Neural progenitor cell (in vitro differentiated cells): ENCODE data around the gene ACACA. TPM values are rescaled to one million over a fixed set of nuclear protein-coding genes. Genes with fewer than 3 reads are reported as not detected.

Experiments
- DNase-seq: peaks from one replicate; pipeline ENCODE4 v3.0.0-alpha.2; 2016; ENCODE audit warnings: low spot score
- H2AFZ ChIP-seq: fragments of 200-600 bp; sonication (generic); replicated peaks from 2 replicates; pipeline ENCODE4 v1.6.1; 2016; ENCODE audit warnings: antibody characterized with exemption
- H3F3A ChIP-seq: fragments of 200-600 bp; sonication (generic); 2 replicates; pipeline ENCODE4 v1.6.1; 2016; ENCODE audit warnings: antibody characterized with exemption, low read depth
- H3K27ac ChIP-seq: fragments of 200-600 bp; sonication (generic); 2 replicates; pipeline ENCODE4 v1.5.1; 2016; ENCODE audit warnings: mild to moderate bottlenecking
- H3K27me3 ChIP-seq: fragments of 200-600 bp; sonication (generic); 2 replicates; pipeline ENCODE4 v1.6.1; 2016; ENCODE audit warnings: mild to moderate bottlenecking, moderate library complexity
- H3K36me3 ChIP-seq: fragments of 200-600 bp; sonication (generic); 2 replicates; pipeline ENCODE4 v1.5.1; 2016
- H3K4me1 ChIP-seq: fragments of 200-600 bp; sonication (generic); 2 replicates; pipeline ENCODE4 v1.6.1; 2016; ENCODE audit warnings: mixed run types
- H3K4me2 ChIP-seq: fragments of 200-600 bp; sonication (generic); 2 replicates; pipeline ENCODE4 v1.6.1; 2016
- H3K4me3 ChIP-seq: fragments of 200-600 bp; sonication (generic); 2 replicates; pipeline ENCODE4 v1.5.1; 2016
- H3K79me2 ChIP-seq: fragments of 200-600 bp; sonication (generic); 2 replicates; pipeline ENCODE4 v1.6.1; 2016; ENCODE audit warnings: low read depth
- H3K9ac ChIP-seq: fragments of 200-600 bp; sonication (generic); 2 replicates; pipeline ENCODE4 v1.6.1; 2016
- H3K9me3 ChIP-seq: fragments of 200-600 bp; sonication (generic); 2 replicates; pipeline ENCODE4 v1.5.1; 2016; ENCODE audit warnings: low read depth
- H4K20me1 ChIP-seq: fragments of 200-600 bp; sonication (generic); 2 replicates; pipeline ENCODE4 v1.6.1; 2016; ENCODE audit warnings: low read depth
- H3K27ac Mint-ChIP-seq: 3 replicates; pipeline ENCODE4 v1.8.0; 2021; ENCODE audit warnings: mixed read lengths
- H3K27me3 Mint-ChIP-seq: 2 replicates; pipeline ENCODE4 v1.8.0; 2022; ENCODE audit warnings: low read depth, mild to moderate bottlenecking, inconsistent platforms, moderate library complexity, mixed read lengths; ENCODE audit not compliant: insufficient read depth
- H3K36me3 Mint-ChIP-seq: 3 replicates; pipeline ENCODE4 v1.8.0; 2021; ENCODE audit warnings: mixed read lengths
- H3K4me1 Mint-ChIP-seq: 3 replicates; pipeline ENCODE4 v1.8.0; 2021; ENCODE audit warnings: mixed read lengths
- H3K4me3 Mint-ChIP-seq: 3 replicates; pipeline ENCODE4 v1.8.0; 2021; ENCODE audit warnings: mild to moderate bottlenecking, moderate library complexity, mixed read lengths
- H3K9me3 Mint-ChIP-seq: 3 replicates; pipeline ENCODE4 v1.8.0; 2020; ENCODE audit warnings: mixed read lengths
- EZH2 ChIP-seq: fragments of 200-600 bp; sonication (generic); IDR thresholded peaks from 2 replicates; pipeline ENCODE4 v1.6.1; 2017; ENCODE audit warnings: antibody characterized with exemption, mild to moderate bottlenecking, moderate library complexity
- EZH2phosphoT487 ChIP-seq: fragments of 200-600 bp; sonication (generic); IDR thresholded peaks from 2 replicates; pipeline ENCODE4 v1.6.1; 2017; ENCODE audit warnings: antibody characterized with exemption
- total RNA-seq: library from RNA; depleted of rRNA; stranded (reverse); fragments of >200 nt; gene quantifications from 2 replicates; pipeline ENCODE4 v1.2.3, GENCODE V29; 2015; ENCODE audit warnings: low replicate concordance
- TF ChIP-seq, protein P1 (sequence below): fragments of 200-600 bp; sonication (generic); IDR thresholded peaks from 2 replicates; pipeline ENCODE4 v1.5.1; 2017; ENCODE audit warnings: antibody characterized with exemption, mild to moderate bottlenecking

ACACA gene
- total RNA-seq, 1 donor from 2014 or later, result 88.6 TPM

- no peak overlapping the region for H3K4me3 ChIP-seq
- H3K79me2 ChIP-seq, result no peaks in the 10 kb centered on the region
- Mint-ChIP-seq H3K4me3 (no peak overlapping the region), H3K27ac (no peak overlapping the region), H3K9me3 (no peaks in the 10 kb centered on the region), H3K4me1 (peaks cover 7% of the 10 kb centered on the region), H3K36me3 (peaks cover 27% of the 10 kb centered on the region), H3K27me3 (peaks cover 5% of the 10 kb centered on the region)
- no peak overlapping the region for H3K4me2 ChIP-seq
- H3K4me1 ChIP-seq, result peaks cover 4% of the 10 kb centered on the region
- TF ChIP-seq EZH2phosphoT487, result no peak
- no peak for TF ChIP-seq EZH2
- TF ChIP-seq, protein P1, sequence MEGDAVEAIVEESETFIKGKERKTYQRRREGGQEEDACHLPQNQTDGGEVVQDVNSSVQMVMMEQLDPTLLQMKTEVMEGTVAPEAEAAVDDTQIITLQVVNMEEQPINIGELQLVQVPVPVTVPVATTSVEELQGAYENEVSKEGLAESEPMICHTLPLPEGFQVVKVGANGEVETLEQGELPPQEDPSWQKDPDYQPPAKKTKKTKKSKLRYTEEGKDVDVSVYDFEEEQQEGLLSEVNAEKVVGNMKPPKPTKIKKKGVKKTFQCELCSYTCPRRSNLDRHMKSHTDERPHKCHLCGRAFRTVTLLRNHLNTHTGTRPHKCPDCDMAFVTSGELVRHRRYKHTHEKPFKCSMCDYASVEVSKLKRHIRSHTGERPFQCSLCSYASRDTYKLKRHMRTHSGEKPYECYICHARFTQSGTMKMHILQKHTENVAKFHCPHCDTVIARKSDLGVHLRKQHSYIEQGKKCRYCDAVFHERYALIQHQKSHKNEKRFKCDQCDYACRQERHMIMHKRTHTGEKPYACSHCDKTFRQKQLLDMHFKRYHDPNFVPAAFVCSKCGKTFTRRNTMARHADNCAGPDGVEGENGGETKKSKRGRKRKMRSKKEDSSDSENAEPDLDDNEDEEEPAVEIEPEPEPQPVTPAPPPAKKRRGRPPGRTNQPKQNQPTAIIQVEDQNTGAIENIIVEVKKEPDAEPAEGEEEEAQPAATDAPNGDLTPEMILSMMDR, result no peak
- H3K27me3 ChIP-seq, result no peaks in the 10 kb centered on the region
- H2AFZ ChIP-seq, result no peak overlapping the region
- H3K36me3 ChIP-seq, result no peaks in the 10 kb centered on the region
- H3K27ac ChIP-seq, result no peak overlapping the region
- DNase-seq, result no peak
- H4K20me1 ChIP-seq, result peaks cover 5% of the 10 kb centered on the region
- H3K9me3 ChIP-seq, result no peaks in the 10 kb centered on the region
- H3F3A ChIP-seq, result peaks cover 21% of the 10 kb centered on the region
- H3K9ac ChIP-seq, result no peak overlapping the region
Measured at GRCh38 chr17:37101306-37101705, 305.3 kb downstream of the ACACA start.

GRCh38 chr17:37100231-37100630, 306.4 kb downstream of the ACACA start:
- no peaks in the 10 kb centered on the region for H3K27me3 ChIP-seq
- no peak overlapping the region for H3K4me2 ChIP-seq
- no peak overlapping the region for H3K4me3 ChIP-seq
- H3K9ac ChIP-seq, result no peak overlapping the region
- Mint-ChIP-seq H3K36me3 (peaks cover 31% of the 10 kb centered on the region), H3K4me3 (no peak overlapping the region), H3K9me3 (no peaks in the 10 kb centered on the region), H3K27ac (no peak overlapping the region), H3K4me1 (no peaks in the 10 kb centered on the region), H3K27me3 (peaks cover 6% of the 10 kb centered on the region)
- DNase-seq, result no peak
- peaks cover 5% of the 10 kb centered on the region for H4K20me1 ChIP-seq
- peaks cover 21% of the 10 kb centered on the region for H3F3A ChIP-seq
- H3K36me3 ChIP-seq, result no peaks in the 10 kb centered on the region
- H3K27ac ChIP-seq, result no peak overlapping the region
- no peak for TF ChIP-seq EZH2
- TF ChIP-seq EZH2phosphoT487, result no peak
- TF ChIP-seq, protein P1, result no peak
- no peaks in the 10 kb centered on the region for H3K9me3 ChIP-seq
- H3K4me1 ChIP-seq, result peaks cover 4% of the 10 kb centered on the region
- H2AFZ ChIP-seq, result no peak overlapping the region
- no peaks in the 10 kb centered on the region for H3K79me2 ChIP-seq

- peak overlapping the region; percentile 75 for H3K27ac Mint-ChIP-seq
Measured at GRCh38 chr17:37098910-37099664, 307.5 kb downstream of the ACACA start.

More at GRCh38 chr17:37098910-37099664, 307.5 kb downstream of the ACACA start:
- Histone ChIP-seq H3K9me3 (no peaks in the 10 kb centered on the region), H3K27ac (no peak overlapping the region), H3K4me3 (no peak overlapping the region), H3K36me3 (no peaks in the 10 kb centered on the region), H3K4me2 (no peak overlapping the region), H4K20me1 (peaks cover 5% of the 10 kb centered on the region), H3K27me3 (no peaks in the 10 kb centered on the region), H3K4me1 (peaks cover 4% of the 10 kb centered on the region), H3K79me2 (no peaks in the 10 kb centered on the region), H3F3A (peaks cover 16% of the 10 kb centered on the region), H2AFZ (no peak overlapping the region), H3K9ac (no peak overlapping the region)
- TF ChIP-seq, protein P1, result no peak
- TF ChIP-seq EZH2 (no peak), EZH2phosphoT487 (no peak)
- Mint-ChIP-seq H3K4me1 (peaks cover 2% of the 10 kb centered on the region), H3K36me3 (peaks cover 37% of the 10 kb centered on the region), H3K27me3 (peaks cover 6% of the 10 kb centered on the region), H3K9me3 (no peaks in the 10 kb centered on the region), H3K4me3 (no peak overlapping the region)
- no peak for DNase-seq
